ENCODE results near the gene ACTL10.

DNA sequence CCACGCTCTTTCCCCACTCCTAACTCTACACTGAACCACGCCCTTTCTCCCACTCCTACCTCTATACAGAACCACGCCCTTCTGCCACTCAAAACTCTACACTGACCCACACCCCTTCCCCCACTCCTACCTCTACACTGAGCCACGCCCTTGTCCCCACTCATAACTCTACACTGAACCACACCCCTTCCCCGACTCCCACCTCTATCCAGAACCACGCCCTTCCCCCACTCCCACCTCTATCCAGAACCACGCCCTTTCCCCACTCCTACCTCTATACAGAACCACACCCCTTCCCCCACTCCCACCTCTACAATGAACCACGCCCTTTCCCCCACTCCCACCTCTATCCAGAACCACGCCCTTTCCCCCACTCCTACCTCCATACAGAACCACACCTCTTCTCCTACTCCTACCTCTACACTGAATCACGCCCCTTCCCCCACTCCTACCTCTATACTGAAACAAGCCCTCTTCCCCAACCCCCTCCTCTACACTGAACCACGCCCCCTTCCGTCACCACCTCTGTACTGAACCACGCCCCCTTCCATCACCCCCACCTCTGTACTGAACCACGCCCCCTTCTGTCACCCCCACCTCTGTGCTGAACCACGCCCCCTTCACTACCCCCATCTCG, 43.3 kb downstream of the ACTL10 start:
- TF ChIP-seq GATA2 (IDR thresholded peaks at IDR 0.05; ENCODE audit: low read depth, low read length) (no peak), GATA3 (IDR thresholded peaks at IDR 0.05; ENCODE audit: low read depth, low read length) (no peak)

Measured in SH-SY5Y (cell line).